Neural progenitor cell (in vitro differentiated cells): ENCODE measurements around the gene PLCXD3.

Experiments used
- EZH2 ChIP-seq: fragments of 200-600 bp; sonication (generic); IDR thresholded peaks from 2 replicates; pipeline ENCODE4 v1.6.1; 2017; ENCODE audit warnings: antibody characterized with exemption, mild to moderate bottlenecking, moderate library complexity
- TF ChIP-seq, protein P1 (sequence below): fragments of 200-600 bp; sonication (generic); IDR thresholded peaks from 2 replicates; pipeline ENCODE4 v1.5.1; 2017; ENCODE audit warnings: antibody characterized with exemption, mild to moderate bottlenecking

DNA sequence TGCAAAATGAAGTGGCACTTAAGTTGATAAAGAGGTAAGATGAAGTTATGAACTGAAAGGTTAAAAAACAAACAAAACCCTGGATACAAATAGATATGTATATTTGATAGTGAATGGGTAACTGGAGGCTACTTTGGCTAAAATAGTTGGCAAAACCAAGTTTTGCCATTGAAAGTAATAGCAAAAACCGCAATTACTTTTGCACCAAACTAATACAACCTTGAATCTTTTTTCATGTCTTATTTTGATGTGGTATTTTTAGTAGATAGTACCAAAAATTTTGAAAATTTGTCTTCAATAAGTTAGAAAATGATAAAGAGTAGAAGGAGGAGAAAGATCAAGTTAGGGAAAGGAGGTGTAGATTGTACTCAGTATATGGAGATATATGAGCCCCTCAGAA, 47.9 kb upstream of the PLCXD3 start:
- TF ChIP-seq EZH2: no peak
- TF ChIP-seq, protein P1, sequence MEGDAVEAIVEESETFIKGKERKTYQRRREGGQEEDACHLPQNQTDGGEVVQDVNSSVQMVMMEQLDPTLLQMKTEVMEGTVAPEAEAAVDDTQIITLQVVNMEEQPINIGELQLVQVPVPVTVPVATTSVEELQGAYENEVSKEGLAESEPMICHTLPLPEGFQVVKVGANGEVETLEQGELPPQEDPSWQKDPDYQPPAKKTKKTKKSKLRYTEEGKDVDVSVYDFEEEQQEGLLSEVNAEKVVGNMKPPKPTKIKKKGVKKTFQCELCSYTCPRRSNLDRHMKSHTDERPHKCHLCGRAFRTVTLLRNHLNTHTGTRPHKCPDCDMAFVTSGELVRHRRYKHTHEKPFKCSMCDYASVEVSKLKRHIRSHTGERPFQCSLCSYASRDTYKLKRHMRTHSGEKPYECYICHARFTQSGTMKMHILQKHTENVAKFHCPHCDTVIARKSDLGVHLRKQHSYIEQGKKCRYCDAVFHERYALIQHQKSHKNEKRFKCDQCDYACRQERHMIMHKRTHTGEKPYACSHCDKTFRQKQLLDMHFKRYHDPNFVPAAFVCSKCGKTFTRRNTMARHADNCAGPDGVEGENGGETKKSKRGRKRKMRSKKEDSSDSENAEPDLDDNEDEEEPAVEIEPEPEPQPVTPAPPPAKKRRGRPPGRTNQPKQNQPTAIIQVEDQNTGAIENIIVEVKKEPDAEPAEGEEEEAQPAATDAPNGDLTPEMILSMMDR: no peak
